Panc1 (cell line): ENCODE results near the gene P4HTM. TPM values are rescaled to one million over a fixed set of nuclear protein-coding genes. Genes with fewer than 3 reads are reported as not detected.

Experiments used
- ATAC-seq: fragments of 200-7000 bp; cut with Tn5 transposase; 2 replicates; pipeline ENCODE4 v1.9.1; 2020; ENCODE audit warnings: mild to moderate bottlenecking, moderate library complexity
- BruUV-seq: library from RNA; stranded (reverse); fragments of 400-500 nt; replicated peaks from 2 replicates; lab custom pipeline; 2021; lab: Mats Ljungman, UMichigan
- CTCF ChIA-PET: fragments of 300-600 bp; sonication (Branson Sonifier 250); formaldehyde crosslinking; loops from one replicate; lab custom pipeline; 2022; ENCODE audit warnings: antibody characterized with exemption; lab: Charles Lee
- POLR2A ChIA-PET: fragments of 300-600 bp; sonication (Branson Sonifier 250); formaldehyde crosslinking; loops from one replicate; lab custom pipeline; 2022; ENCODE audit warnings: antibody characterized with exemption; lab: Charles Lee
- DNase-seq: peaks from one replicate; pipeline ENCODE4 v3.0.0-alpha.2; 2010; ENCODE audit warnings: low read depth, low spot score
- H3K27ac ChIP-seq: 2 replicates; pipeline ENCODE4 v1.5.1; 2011; ENCODE audit warnings: mild to moderate bottlenecking, low read length, inconsistent platforms
- H3K27me3 ChIP-seq: fragments of 200-500 bp; sonication (Bioruptor generic); 2 replicates; pipeline ENCODE4 v1.6.0; 2014; ENCODE audit warnings: low read length, inconsistent platforms; ENCODE audit not compliant: control insufficient read depth, insufficient read depth
- H3K36me3 ChIP-seq: fragments of 200-500 bp; sonication (Bioruptor generic); 2 replicates; pipeline ENCODE4 v1.5.1; 2014; ENCODE audit warnings: inconsistent platforms, mild to moderate bottlenecking, low read length, moderate library complexity; ENCODE audit not compliant: control insufficient read depth, insufficient read depth
- H3K4me1 ChIP-seq: 2 replicates; pipeline ENCODE4 v1.5.1; 2011; ENCODE audit warnings: inconsistent platforms, mild to moderate bottlenecking, low read length, moderate library complexity; ENCODE audit not compliant: control insufficient read depth, insufficient read depth
- H3K4me3 ChIP-seq, 2 experiments: 2 replicates each; pipeline ENCODE4 v1.5.1; 2011 to 2012; ENCODE audit warnings: low read depth in 2 of 2, low read length in 2 of 2, mild to moderate bottlenecking in 2 of 2, inconsistent platforms in 1 of 2, moderate library complexity in 1 of 2
- H3K9me3 ChIP-seq: fragments of 200-500 bp; sonication (Bioruptor generic); 2 replicates; pipeline ENCODE4 v1.5.1; 2014; ENCODE audit warnings: low read depth, mild to moderate bottlenecking, inconsistent platforms, low read length, moderate library complexity; ENCODE audit not compliant: control insufficient read depth, insufficient read depth
- POLR2AphosphoS5 ChIP-seq: IDR thresholded peaks from 2 replicates; pipeline ENCODE4 v1.6.1; 2012; ENCODE audit warnings: mild to moderate bottlenecking, low read depth, low read length, moderate library complexity
- SIN3A ChIP-seq: IDR thresholded peaks from 2 replicates; pipeline ENCODE4 v1.6.1; 2012; ENCODE audit warnings: low read depth, mild to moderate bottlenecking, low read length, moderate library complexity, borderline replicate concordance; ENCODE audit not compliant: insufficient read depth
- TCF7L2 ChIP-seq: IDR thresholded peaks from 2 replicates; pipeline ENCODE4 v1.6.1; 2011; ENCODE audit warnings: mild to moderate bottlenecking, low read depth, low read length, inconsistent platforms
- in situ Hi-C: cut with HindIII; loops from 2 replicates; pipeline ENCODE4 v1.10.0; 2016; ENCODE audit warnings: low sequenced_read_pairs, low pct_unique_long_range_greater_than_20kb
- intact Hi-C: fragments of 100-400 bp; cut with micrococcal nuclease; formaldehyde crosslinking; loops from one replicate; pipeline ENCODE4 v1.10.0; 2022; ENCODE audit not compliant: unreplicated experiment
- total RNA-seq: library from RNA; stranded (reverse); gene quantifications from one replicate; pipeline ENCODE4 v1.2.1, GENCODE V29; 2021; ENCODE audit not compliant: unreplicated experiment
- TF ChIP-seq, protein P1 (sequence below): fragments of 450-650 bp; IDR thresholded peaks from 2 replicates; pipeline ENCODE4 v1.5.1; 2017; ENCODE audit warnings: mild to moderate bottlenecking
- TF ChIP-seq, protein P2 (sequence below), 2 experiments: IDR thresholded peaks; 2 replicates each; pipeline ENCODE4 v1.6.1; 2011 to 2012; ENCODE audit warnings: low read depth in 2 of 2, control low read depth in 1 of 2, low read length in 1 of 2, mild to moderate bottlenecking in 1 of 2, moderate library complexity in 1 of 2; ENCODE audit not compliant: insufficient read depth in 1 of 2

The P4HTM gene
- total RNA-seq, 1 experiment from 2014 or later: 28.3 TPM

GRCh38 chr3:49032646-49033304 lies 42.7 kb downstream of the P4HTM start:
- H3K9me3 ChIP-seq: no peaks in the 10 kb centered on the region
- in situ Hi-C loops: no loop called here
- no peak overlapping the region for H3K27ac ChIP-seq
- ChIA-PET POLR2A (no interaction called here), CTCF (no interaction called here)
- peaks cover 16% of the 10 kb centered on the region for H3K36me3 ChIP-seq
- TF ChIP-seq TCF7L2 (no peak), SIN3A (no peak), POLR2AphosphoS5 (no peak)
- TF ChIP-seq, protein P1, sequence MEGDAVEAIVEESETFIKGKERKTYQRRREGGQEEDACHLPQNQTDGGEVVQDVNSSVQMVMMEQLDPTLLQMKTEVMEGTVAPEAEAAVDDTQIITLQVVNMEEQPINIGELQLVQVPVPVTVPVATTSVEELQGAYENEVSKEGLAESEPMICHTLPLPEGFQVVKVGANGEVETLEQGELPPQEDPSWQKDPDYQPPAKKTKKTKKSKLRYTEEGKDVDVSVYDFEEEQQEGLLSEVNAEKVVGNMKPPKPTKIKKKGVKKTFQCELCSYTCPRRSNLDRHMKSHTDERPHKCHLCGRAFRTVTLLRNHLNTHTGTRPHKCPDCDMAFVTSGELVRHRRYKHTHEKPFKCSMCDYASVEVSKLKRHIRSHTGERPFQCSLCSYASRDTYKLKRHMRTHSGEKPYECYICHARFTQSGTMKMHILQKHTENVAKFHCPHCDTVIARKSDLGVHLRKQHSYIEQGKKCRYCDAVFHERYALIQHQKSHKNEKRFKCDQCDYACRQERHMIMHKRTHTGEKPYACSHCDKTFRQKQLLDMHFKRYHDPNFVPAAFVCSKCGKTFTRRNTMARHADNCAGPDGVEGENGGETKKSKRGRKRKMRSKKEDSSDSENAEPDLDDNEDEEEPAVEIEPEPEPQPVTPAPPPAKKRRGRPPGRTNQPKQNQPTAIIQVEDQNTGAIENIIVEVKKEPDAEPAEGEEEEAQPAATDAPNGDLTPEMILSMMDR: no peak
- TF ChIP-seq, protein P2, sequence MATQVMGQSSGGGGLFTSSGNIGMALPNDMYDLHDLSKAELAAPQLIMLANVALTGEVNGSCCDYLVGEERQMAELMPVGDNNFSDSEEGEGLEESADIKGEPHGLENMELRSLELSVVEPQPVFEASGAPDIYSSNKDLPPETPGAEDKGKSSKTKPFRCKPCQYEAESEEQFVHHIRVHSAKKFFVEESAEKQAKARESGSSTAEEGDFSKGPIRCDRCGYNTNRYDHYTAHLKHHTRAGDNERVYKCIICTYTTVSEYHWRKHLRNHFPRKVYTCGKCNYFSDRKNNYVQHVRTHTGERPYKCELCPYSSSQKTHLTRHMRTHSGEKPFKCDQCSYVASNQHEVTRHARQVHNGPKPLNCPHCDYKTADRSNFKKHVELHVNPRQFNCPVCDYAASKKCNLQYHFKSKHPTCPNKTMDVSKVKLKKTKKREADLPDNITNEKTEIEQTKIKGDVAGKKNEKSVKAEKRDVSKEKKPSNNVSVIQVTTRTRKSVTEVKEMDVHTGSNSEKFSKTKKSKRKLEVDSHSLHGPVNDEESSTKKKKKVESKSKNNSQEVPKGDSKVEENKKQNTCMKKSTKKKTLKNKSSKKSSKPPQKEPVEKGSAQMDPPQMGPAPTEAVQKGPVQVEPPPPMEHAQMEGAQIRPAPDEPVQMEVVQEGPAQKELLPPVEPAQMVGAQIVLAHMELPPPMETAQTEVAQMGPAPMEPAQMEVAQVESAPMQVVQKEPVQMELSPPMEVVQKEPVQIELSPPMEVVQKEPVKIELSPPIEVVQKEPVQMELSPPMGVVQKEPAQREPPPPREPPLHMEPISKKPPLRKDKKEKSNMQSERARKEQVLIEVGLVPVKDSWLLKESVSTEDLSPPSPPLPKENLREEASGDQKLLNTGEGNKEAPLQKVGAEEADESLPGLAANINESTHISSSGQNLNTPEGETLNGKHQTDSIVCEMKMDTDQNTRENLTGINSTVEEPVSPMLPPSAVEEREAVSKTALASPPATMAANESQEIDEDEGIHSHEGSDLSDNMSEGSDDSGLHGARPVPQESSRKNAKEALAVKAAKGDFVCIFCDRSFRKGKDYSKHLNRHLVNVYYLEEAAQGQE (IDR thresholded peaks at IDR 0.05; ENCODE audit: insufficient read depth in 1 of 2, low read depth in 2 of 2, low read length in 1 of 2): no peak
- no peak overlapping the region for H3K4me3 ChIP-seq
- DNase-seq (no peak), ATAC-seq (no peak)
- peaks cover 10% of the 10 kb centered on the region for H3K4me1 ChIP-seq
- intact Hi-C loops: no loop called here
- H3K27me3 ChIP-seq: no peaks in the 10 kb centered on the region
- no TSS peak for BruUV-seq

DNA sequence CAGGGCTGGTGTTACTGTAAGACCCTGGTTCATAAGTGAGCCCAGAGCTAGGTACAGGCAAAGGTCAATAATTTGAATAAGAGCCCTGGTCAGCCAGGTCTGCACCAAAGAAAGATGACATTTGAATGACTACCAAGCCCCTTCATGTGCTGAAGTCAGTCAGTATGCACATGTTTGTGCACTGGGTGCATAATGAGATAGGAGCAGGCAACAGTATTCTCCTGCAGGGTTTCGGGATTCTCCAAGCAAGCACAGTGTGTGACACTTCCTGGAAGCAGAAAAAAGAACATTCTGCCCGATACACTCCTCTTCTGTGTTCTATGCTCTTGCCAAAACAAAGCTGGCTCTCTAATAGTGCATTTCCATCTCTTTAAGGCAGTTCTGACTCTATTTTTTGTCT lies 44.6 kb downstream of the P4HTM start:
- ATAC-seq: no peak
- intact Hi-C loops (no loop called here), in situ Hi-C loops (no loop called here)
- Histone ChIP-seq H3K4me1 (no peaks in the 10 kb centered on the region), H3K27ac (no peak overlapping the region), H3K4me3 (no peak overlapping the region), H3K9me3 (no peaks in the 10 kb centered on the region), H3K27me3 (no peaks in the 10 kb centered on the region), H3K36me3 (peaks cover 16% of the 10 kb centered on the region)
- no TSS peak for BruUV-seq
- POLR2A ChIA-PET: interaction anchor here (0.6 kb wide), 1 partner anchor 1304 kb away, joined by 6 read pairs; no protein-coding TSS in a partner anchor
- TF ChIP-seq TCF7L2: no peak
- TF ChIP-seq, protein P1: no peak
- no peak for TF ChIP-seq SIN3A
- TF ChIP-seq, protein P2 (IDR thresholded peaks at IDR 0.05; ENCODE audit: insufficient read depth in 1 of 2, low read depth in 2 of 2, low read length in 1 of 2): no peak
- no peak for TF ChIP-seq POLR2AphosphoS5
- CTCF ChIA-PET: no interaction called here
- DNase-seq: no peak
